Measurements from ENCODE around the gene SLC25A31. TPM values are rescaled to one million over a fixed set of nuclear protein-coding genes. Genes with fewer than 3 reads are reported as not detected.

SLC25A31 gene
- total and polyA plus RNA-seq, 10 of the 15 experiments (the other 5 are each of a cell fraction or from before 2014, with no cell fraction given): not detected

- TF ChIP-seq MLLT1 (IDR thresholded peaks at IDR 0.05): peak; percentile 96
- 0 out of 4 replicates have a peak, but pooled peaks of 1 of the 2 experiments have one; percentile 7 for TF ChIP-seq SRF (IDR thresholded peaks at IDR 0.05; ENCODE audit: low read depth in 2 of 2, low read length in 2 of 2)
- no peak for TF ChIP-seq STAT1 (conservative IDR thresholded peaks at IDR 0.05)
- TF ChIP-seq PAX5 (IDR thresholded peaks at IDR 0.05; ENCODE audit: borderline replicate concordance, low read depth, low read length): peak; percentile 29; the same call in 1 of the 2 replicates
- no peak for TF ChIP-seq HSF1 (IDR thresholded peaks at IDR 0.05; ENCODE audit: low read depth, low read length)
- TF ChIP-seq SUPT20H (IDR thresholded peaks at IDR 0.05; ENCODE audit: borderline replicate concordance, control insufficient read depth, low read depth, low read length): no peak
- TF ChIP-seq FOS (IDR thresholded peaks at IDR 0.05; ENCODE audit: borderline replicate concordance, extremely low read depth, insufficient read length): no peak
- TF ChIP-seq MEF2A (IDR thresholded peaks at IDR 0.05; ENCODE audit: insufficient read depth, low read depth, low read length): peak; percentile 84
- TF ChIP-seq SREBF2 (IDR thresholded peaks at IDR 0.05; ENCODE audit: low read length): no peak
- TF ChIP-seq SUZ12 (IDR thresholded peaks at IDR 0.05; ENCODE audit: unreplicated experiment): no peak
- TF ChIP-seq ZNF217 (IDR thresholded peaks at IDR 0.05): peak; percentile 96
- no peak for TF ChIP-seq ZNF274 (IDR thresholded peaks at IDR 0.05; ENCODE audit: insufficient read depth, insufficient read length)
- peak; percentile 93 for TF ChIP-seq SKIL (IDR thresholded peaks at IDR 0.05; ENCODE audit: low read depth, poor library complexity, severe bottlenecking)
- peak; percentile 64; the same call in 1 of the 2 replicates for TF ChIP-seq PKNOX1 (IDR thresholded peaks at IDR 0.05)
- peak; percentile 88; the same call in 1 of the 2 replicates for TF ChIP-seq FOXM1 (IDR thresholded peaks at IDR 0.05; ENCODE audit: low read depth, low read length)
- TF ChIP-seq TBL1XR1 (IDR thresholded peaks at IDR 0.05; ENCODE audit: low read depth, low read length): peak; percentile 57; the same call in 1 of the 2 replicates
- TF ChIP-seq NKRF (conservative IDR thresholded peaks at IDR 0.05): no peak
- TF ChIP-seq SPI1 (IDR thresholded peaks at IDR 0.05; ENCODE audit: borderline replicate concordance, insufficient read depth, low read depth, low read length): peak; percentile 66; the same call in 1 of the 2 replicates
- peak; percentile 43 for TF ChIP-seq JUND (IDR thresholded peaks at IDR 0.05; ENCODE audit: low read depth, low read length)
- no peak for TF ChIP-seq YBX1 (IDR thresholded peaks at IDR 0.05)
These were observed 31.4 kb upstream of the SLC25A31 start (continued) for GRCh38 chr4:127698789-127699200.

Data from GM12878 (cell line).